ENCODE results near the gene PRELP.
"Not testable (repeated sequence)": the region's sequence is repeated elsewhere in the genome, so short reads cannot be mapped to it uniquely, and the experiment has no call there.

The PRELP gene

DNA sequence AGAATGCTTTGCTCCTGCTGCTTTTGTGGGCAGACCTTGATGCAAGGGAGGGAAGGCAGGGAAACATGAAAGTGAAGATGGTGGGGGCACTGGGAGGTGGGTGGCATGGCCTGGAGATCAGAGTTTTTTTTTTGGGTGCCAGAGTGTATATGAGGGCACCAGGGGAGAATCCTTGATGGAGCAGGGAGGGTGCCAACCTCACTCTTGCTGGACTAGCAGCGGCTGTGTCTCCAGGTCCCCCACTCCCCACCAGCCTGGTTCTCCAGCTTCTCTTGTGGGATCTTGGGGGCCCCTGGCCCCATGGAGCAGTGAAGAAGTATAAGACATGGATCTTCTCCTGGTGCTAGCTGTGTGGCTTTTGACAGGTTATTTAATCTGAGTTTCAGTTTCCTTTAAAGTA, 13.5 kb upstream of the PRELP start:
- TF ChIP-seq, protein P1, sequence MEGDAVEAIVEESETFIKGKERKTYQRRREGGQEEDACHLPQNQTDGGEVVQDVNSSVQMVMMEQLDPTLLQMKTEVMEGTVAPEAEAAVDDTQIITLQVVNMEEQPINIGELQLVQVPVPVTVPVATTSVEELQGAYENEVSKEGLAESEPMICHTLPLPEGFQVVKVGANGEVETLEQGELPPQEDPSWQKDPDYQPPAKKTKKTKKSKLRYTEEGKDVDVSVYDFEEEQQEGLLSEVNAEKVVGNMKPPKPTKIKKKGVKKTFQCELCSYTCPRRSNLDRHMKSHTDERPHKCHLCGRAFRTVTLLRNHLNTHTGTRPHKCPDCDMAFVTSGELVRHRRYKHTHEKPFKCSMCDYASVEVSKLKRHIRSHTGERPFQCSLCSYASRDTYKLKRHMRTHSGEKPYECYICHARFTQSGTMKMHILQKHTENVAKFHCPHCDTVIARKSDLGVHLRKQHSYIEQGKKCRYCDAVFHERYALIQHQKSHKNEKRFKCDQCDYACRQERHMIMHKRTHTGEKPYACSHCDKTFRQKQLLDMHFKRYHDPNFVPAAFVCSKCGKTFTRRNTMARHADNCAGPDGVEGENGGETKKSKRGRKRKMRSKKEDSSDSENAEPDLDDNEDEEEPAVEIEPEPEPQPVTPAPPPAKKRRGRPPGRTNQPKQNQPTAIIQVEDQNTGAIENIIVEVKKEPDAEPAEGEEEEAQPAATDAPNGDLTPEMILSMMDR (conservative IDR thresholded peaks at IDR 0.05; ENCODE audit: low read depth, low read length) = no peak
- H3K4me3 ChIP-seq (ENCODE audit: low read length) = no peak overlapping the region
- DNase-seq (ENCODE audit: low read depth) = no peak

DNA sequence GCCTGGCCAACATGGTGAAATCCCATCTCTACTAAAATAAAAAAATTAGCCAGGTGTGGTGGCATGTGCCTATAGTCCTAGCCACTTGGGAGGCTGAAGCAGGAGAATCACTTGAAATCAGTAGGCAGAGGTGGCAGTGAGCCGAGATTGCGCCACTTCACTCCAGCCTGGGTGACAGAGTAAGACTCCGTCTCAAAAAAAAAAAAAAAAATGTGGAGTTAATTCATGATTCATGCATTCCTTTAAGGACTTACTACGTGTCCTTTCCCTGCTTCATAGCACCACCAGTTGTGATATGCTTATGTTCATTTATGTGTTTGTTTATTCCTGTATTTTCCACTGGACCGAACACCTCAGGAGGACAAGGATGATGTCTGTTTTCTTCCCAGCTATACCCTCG, 12.7 kb upstream of the PRELP start:
- DNase-seq (ENCODE audit: low read depth) = peak; percentile 62
- TF ChIP-seq, protein P1 (conservative IDR thresholded peaks at IDR 0.05; ENCODE audit: low read depth, low read length) = no peak
- no peak overlapping the region for H3K4me3 ChIP-seq (ENCODE audit: low read length)

DNA sequence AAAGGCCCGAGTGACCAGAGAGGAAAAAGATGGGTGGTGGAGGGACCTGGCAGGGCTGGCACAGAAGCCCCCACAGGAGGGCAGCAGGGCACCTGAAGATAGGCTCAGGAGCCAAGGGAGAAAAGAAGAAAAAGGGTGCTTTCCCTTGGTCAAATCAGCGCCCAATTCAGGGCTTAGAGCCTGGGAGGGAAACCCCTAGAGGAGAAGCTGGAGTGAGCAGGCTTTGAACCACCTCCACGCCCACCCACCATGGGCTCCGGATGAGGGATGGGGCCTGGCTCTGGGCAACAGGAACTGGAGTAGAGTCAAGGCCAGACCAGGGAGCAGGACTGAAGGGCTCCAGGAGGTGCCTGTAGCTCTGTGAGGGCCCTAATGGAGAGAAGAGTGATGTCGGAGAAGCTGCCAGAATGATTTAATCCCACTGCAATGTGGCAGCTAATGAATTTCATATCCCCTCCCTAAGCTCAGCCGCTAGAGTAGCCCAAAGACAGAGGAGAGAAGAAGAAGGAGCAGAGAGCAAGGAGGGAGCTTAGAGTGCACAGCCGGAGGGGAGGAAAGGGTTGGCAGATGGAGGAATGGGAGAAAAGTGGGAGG, 12.0 kb upstream of the PRELP start:
- TF ChIP-seq, protein P1 (conservative IDR thresholded peaks at IDR 0.05; ENCODE audit: low read depth, low read length) = peak; percentile 21
- DNase-seq (ENCODE audit: low read depth) = peak; percentile 36
- H3K4me3 ChIP-seq (ENCODE audit: low read length) = no peak overlapping the region

DNA sequence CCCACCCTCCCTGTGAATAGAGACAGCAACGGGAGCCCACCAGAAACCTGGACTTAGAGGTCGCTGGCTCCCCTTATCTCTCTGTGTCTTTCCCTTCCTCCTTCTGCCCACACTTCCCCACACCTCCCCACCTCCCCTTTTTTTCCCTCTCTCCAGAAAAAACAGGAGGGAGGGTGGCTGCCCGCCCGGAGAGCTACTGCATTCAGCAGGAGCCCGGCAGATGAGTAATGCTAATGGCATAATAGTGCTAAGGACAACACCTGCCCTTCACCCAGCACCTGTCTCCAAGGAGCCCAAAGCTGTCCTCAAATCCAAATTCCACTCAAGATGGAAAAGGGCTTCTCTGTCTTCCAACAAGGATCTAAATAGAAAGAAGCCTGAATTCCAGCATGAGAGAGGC, 11.4 kb upstream of the PRELP start:
- no peak for DNase-seq (ENCODE audit: low read depth)
- TF ChIP-seq, protein P1 (conservative IDR thresholded peaks at IDR 0.05; ENCODE audit: low read depth, low read length) = no peak
- H3K4me3 ChIP-seq (ENCODE audit: low read length) = no peak overlapping the region

DNA sequence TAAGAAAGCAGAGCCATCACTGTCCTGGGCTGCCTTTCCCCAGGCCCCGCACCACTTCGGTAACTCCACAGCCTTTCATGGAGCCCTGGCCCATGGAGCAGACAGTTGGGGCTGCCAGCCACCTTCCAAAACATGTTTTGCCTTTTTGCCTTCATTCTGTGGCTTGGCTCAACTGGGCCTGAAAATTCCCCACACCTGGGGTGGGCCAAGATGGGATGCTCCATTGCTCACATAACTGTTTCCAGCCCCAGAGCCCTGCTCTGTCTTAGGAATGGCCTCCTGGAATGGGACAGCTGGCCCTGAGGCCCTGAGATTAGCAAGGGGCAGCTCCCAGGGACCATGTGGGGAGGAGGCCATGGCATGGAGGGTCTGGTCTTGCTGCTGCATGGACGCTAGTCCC, 10.9 kb upstream of the PRELP start:
- DNase-seq (ENCODE audit: low read depth) = no peak
- H3K4me3 ChIP-seq (ENCODE audit: low read length) = no peak overlapping the region
- TF ChIP-seq, protein P1 (conservative IDR thresholded peaks at IDR 0.05; ENCODE audit: low read depth, low read length) = no peak

DNA sequence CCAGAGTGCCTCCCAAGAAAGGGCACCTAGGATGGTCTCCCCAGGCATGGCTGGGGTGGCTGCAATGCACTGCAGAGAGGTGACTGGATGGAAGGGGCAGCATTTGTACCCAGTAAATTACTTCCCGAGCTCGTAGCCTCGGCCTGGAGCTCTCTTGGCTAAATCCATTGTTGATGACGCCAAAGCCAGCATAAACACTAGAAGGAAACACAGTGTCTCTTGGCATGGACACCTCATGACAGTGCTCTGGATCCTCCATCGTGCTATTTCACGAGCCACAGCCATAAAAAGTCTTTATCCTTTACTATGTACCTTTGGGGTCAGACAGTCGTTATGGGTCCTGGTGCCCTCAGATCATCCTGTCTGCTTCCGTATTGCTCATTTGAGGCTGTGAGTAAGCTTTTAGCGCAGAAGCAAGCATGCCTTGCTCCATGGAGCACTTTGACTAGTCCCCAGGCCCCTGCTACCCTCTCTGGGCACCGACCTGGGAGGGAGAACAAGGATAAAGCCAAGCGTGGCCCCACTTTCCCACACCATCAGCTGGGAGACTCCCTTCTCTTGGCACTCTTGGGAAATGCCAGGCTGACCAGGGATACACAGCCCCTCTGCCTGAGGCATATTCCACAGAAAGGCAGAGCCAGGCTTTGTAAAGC, 10.3 kb upstream of the PRELP start:
- TF ChIP-seq, protein P1 (conservative IDR thresholded peaks at IDR 0.05; ENCODE audit: low read depth, low read length) = no peak
- H3K4me3 ChIP-seq (ENCODE audit: low read length) = no peak overlapping the region
- no peak for DNase-seq (ENCODE audit: low read depth)

DNA sequence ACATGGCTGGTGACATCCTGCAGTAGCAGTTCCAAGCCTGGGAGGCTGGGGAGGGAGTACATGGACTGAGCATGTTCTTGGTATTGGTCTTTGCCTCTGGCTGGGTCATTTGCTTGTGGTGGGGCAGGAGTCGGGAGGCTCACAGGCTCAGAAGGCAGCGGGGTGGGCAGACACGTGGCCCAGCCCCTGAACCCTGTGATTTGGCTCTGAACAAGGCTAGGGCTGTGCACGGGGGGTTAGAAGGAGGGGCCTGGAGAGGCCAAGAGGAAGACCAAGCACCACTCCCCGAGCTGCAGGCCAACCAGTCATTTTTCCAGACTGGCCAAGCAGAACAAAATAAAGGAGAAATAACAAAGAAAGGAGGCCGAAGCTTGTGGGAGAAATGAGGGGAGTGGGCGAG, 9.7 kb upstream of the PRELP start:
- TF ChIP-seq, protein P1 (conservative IDR thresholded peaks at IDR 0.05; ENCODE audit: low read depth, low read length) = no peak
- DNase-seq (ENCODE audit: low read depth) = peak; percentile 23
- H3K4me3 ChIP-seq (ENCODE audit: low read length) = no peak overlapping the region

DNA sequence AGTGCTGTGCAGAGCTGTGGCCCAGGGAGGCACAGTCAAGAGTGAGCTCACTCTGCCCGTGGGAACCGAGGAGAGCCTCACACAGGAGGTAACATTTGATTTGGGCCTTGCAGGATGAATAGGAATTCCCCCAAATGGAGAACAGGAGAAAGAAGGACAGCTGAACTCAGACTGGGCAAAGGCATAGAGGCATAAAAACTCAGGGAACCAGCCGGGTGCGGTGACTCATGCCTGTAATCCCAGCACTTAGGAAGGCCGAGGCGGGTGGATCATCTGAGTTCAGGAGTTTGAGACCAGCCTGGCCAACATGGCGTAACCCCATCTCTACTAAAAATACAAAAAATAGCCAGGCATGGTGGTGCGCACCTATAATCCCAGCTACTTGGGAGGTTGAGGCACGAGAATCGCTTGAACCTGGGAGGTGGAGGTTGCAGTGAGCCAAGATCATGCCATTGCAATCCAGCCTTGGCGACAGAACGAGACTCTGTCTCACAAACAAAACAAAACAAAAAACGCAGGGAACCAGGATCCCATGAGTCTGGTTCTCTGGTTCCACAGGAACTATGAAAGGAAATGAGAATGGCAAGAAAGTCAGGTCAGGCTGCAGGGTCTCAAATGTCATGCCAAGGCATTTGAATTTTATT, 8.6 kb upstream of the PRELP start:
- H3K4me3 ChIP-seq (ENCODE audit: low read length); DNase-seq (ENCODE audit: low read depth): not testable (repeated sequence)
